ENCODE data around the gene TPRX1.

The TPRX1 gene

GRCh38 chr19:47762615-47763308 is 41.6 kb downstream of the TPRX1 start:
- TF ChIP-seq CTCF (IDR thresholded peaks at IDR 0.05; ENCODE audit: extremely low read depth, missing control alignments), result no peak
- DNase-seq (ENCODE audit: low spot score), result no peak

GRCh38 chr19:47762151-47762550 is 42.2 kb downstream of the TPRX1 start:
- DNase-seq (ENCODE audit: low spot score), result no peak
- no peak for TF ChIP-seq CTCF (IDR thresholded peaks at IDR 0.05; ENCODE audit: extremely low read depth, missing control alignments)

- no peak for DNase-seq (ENCODE audit: low spot score)
- TF ChIP-seq CTCF (IDR thresholded peaks at IDR 0.05; ENCODE audit: extremely low read depth, missing control alignments), result no peak
These were observed 42.8 kb downstream of the TPRX1 start for GRCh38 chr19:47761566-47761965.

GRCh38 chr19:47760632-47760999 is 43.7 kb downstream of the TPRX1 start:
- TF ChIP-seq CTCF (IDR thresholded peaks at IDR 0.05; ENCODE audit: extremely low read depth, missing control alignments), result no peak
- no peak for DNase-seq (ENCODE audit: low spot score)

GRCh38 chr19:47758443-47758804 is 45.9 kb downstream of the TPRX1 start:
- no peak for TF ChIP-seq CTCF (IDR thresholded peaks at IDR 0.05; ENCODE audit: extremely low read depth, missing control alignments)
- no peak for DNase-seq (ENCODE audit: low spot score)

- TF ChIP-seq CTCF (IDR thresholded peaks at IDR 0.05; ENCODE audit: extremely low read depth, missing control alignments), result no peak
- no peak for DNase-seq (ENCODE audit: low spot score)
These were observed 46.5 kb downstream of the TPRX1 start for GRCh38 chr19:47757617-47758442.

- no peak for TF ChIP-seq CTCF (IDR thresholded peaks at IDR 0.05; ENCODE audit: extremely low read depth, missing control alignments)
- no peak for DNase-seq (ENCODE audit: low spot score)
These were observed 47.3 kb downstream of the TPRX1 start for GRCh38 chr19:47756953-47757608.

Data from GM20000 (cell line).